Measurements from ENCODE around the gene NUP107. TPM values are rescaled to one million over a fixed set of nuclear protein-coding genes. Genes with fewer than 3 reads are reported as not detected.

The NUP107 gene
- total and polyA plus RNA-seq, 4 donors, result 18.4 to 74.7 (median 26.4) TPM

- H3K4me1 ChIP-seq (ENCODE audit: control insufficient read depth in 5 of 5, insufficient read depth in 5 of 5, low read length in 5 of 5), result no peaks in the 10 kb centered on the region
- no peak overlapping the region for H3K9ac ChIP-seq (ENCODE audit: insufficient read depth in 1 of 2, low read length in 2 of 2)
- no peak for TF ChIP-seq CTCF (IDR thresholded peaks at IDR 0.05; ENCODE audit: control extremely low read depth, extremely low read depth)
- 67 to 77% methylated on average over 2 of the region's 2 CpGs for WGBS, 2 donors
- no peak for ATAC-seq (ENCODE audit: insufficient read depth, low FRiP score)
- peak in 1 of 3 donors; percentile 10 for DNase-seq
- H3K36me3 ChIP-seq (ENCODE audit: control insufficient read depth in 4 of 4, insufficient read depth in 4 of 4, low read length in 4 of 4), result no peaks in the 10 kb centered on the region
- no peaks in the 10 kb centered on the region for H3K27me3 ChIP-seq (ENCODE audit: control insufficient read depth in 3 of 3, insufficient read depth in 3 of 3, low read length in 2 of 3)
- no peak overlapping the region for H3K27ac ChIP-seq (ENCODE audit: low read depth in 1 of 2, low read length in 1 of 2)
- H3K4me3 ChIP-seq, result no peak overlapping the region
- no peaks in the 10 kb centered on the region for H3K9me3 ChIP-seq (ENCODE audit: control insufficient read depth in 4 of 4, insufficient read depth in 3 of 4, low read length in 3 of 4)
Measured at GRCh38 chr12:68786929-68787328, 100.2 kb downstream of the NUP107 start.

DNA sequence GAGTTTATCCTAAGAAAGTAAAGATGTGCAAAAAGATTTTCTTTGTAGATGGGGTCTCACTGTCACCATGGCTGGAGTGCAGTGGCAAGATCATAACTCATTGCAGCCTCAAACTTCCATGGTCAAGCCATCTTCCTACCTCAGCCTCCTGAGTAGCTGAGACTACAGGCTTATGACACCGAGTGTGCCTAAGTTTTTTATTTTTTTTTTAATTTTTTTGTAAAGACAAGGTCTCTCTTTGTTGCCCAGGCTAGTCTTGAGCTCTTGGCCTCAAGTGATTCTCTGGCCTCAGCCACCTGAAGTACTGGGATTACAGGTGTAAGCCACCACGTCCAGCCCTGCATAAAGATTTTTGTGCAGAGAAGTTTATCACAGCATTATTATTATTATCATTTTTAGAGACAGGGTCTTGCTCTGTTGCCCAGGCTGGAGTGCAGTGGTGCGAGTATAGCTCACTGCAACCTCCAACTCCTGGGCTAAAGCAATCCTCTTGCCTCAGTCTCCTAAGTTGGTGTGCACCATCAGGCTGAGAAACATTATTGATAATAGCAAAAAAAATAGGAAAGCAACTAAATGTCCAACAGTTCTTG lies 101.9 kb downstream of the NUP107 start:
- ATAC-seq (ENCODE audit: insufficient read depth, low FRiP score), result no peak
- no peaks in the 10 kb centered on the region for H3K36me3 ChIP-seq (ENCODE audit: control insufficient read depth in 4 of 4, insufficient read depth in 4 of 4, low read length in 4 of 4)
- no peak for DNase-seq
- no peaks in the 10 kb centered on the region for H3K4me1 ChIP-seq (ENCODE audit: control insufficient read depth in 5 of 5, insufficient read depth in 5 of 5, low read length in 5 of 5)
- H3K4me3 ChIP-seq, result no peak overlapping the region
- TF ChIP-seq CTCF (IDR thresholded peaks at IDR 0.05; ENCODE audit: control extremely low read depth, extremely low read depth), result no peak
- no peak overlapping the region for H3K9ac ChIP-seq (ENCODE audit: insufficient read depth in 1 of 2, low read length in 2 of 2)
- no peaks in the 10 kb centered on the region for H3K9me3 ChIP-seq (ENCODE audit: control insufficient read depth in 4 of 4, insufficient read depth in 3 of 4, low read length in 3 of 4)
- 93 to 100% methylated on average over 3 of the region's 3 CpGs for WGBS, 2 donors
- no peaks in the 10 kb centered on the region for H3K27me3 ChIP-seq (ENCODE audit: control insufficient read depth in 3 of 3, insufficient read depth in 3 of 3, low read length in 2 of 3)
- no peak overlapping the region for H3K27ac ChIP-seq (ENCODE audit: low read depth in 1 of 2, low read length in 1 of 2)

- H3K27ac ChIP-seq (ENCODE audit: low read depth in 1 of 2, low read length in 1 of 2), result no peak overlapping the region
- no peak overlapping the region for H3K9ac ChIP-seq (ENCODE audit: insufficient read depth in 1 of 2, low read length in 2 of 2)
- no peaks in the 10 kb centered on the region for H3K27me3 ChIP-seq (ENCODE audit: control insufficient read depth in 3 of 3, insufficient read depth in 3 of 3, low read length in 2 of 3)
- no peaks in the 10 kb centered on the region for H3K36me3 ChIP-seq (ENCODE audit: control insufficient read depth in 4 of 4, insufficient read depth in 4 of 4, low read length in 4 of 4)
- 92 to 96% methylated on average over 14 of the region's 14 CpGs for WGBS, 2 donors
- no peak overlapping the region for H3K4me3 ChIP-seq
- no peaks in the 10 kb centered on the region for H3K4me1 ChIP-seq (ENCODE audit: control insufficient read depth in 5 of 5, insufficient read depth in 5 of 5, low read length in 5 of 5)
- no peak for DNase-seq
- ATAC-seq (ENCODE audit: insufficient read depth, low FRiP score), result no peak
- no peak for TF ChIP-seq CTCF (IDR thresholded peaks at IDR 0.05; ENCODE audit: control extremely low read depth, extremely low read depth)
- no peaks in the 10 kb centered on the region for H3K9me3 ChIP-seq (ENCODE audit: control insufficient read depth in 4 of 4, insufficient read depth in 3 of 4, low read length in 3 of 4)
Measured at GRCh38 chr12:68789144-68789878, 102.5 kb downstream of the NUP107 start.

Measured in lung (tissue), 12 donors.